Measurements from ENCODE around the gene SLC1A6.
"Not testable (repeated sequence)": the region's sequence is repeated elsewhere in the genome, so short reads cannot be mapped to it uniquely, and the experiment has no call there.

Gene SLC1A6

DNA sequence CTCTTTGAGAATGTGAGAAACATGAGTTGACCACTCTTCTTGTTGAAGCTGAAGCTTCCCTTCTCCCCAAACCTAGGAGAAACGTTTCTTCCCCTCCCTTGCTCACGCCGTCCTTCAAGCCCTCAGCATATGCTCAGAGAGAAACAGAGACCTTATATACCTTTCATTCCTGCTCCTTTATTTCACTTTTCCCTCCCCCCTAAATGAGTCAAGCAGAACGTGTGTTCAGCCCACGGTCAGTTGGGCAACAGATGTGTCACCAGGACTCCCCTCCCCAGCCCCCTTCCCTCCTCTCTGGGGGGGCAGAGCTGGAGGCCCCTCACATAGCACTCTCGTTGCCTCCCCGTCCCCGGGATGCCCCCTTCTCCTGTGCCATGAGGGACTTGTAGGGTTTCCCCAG, 29.8 kb downstream of the SLC1A6 start:
- no peaks in the 10 kb centered on the region for H3K4me1 ChIP-seq (ENCODE audit: insufficient read depth, low read length, severe bottlenecking)
- H3K4me3 ChIP-seq (ENCODE audit: low read depth, low read length, poor library complexity, severe bottlenecking) = no peak overlapping the region
- no peaks in the 10 kb centered on the region for H3K79me2 ChIP-seq (ENCODE audit: insufficient read depth, low read length)
- H3K9me2 ChIP-seq (ENCODE audit: low read depth, low read length) = no peaks in the 10 kb centered on the region
- TF ChIP-seq, protein P1, sequence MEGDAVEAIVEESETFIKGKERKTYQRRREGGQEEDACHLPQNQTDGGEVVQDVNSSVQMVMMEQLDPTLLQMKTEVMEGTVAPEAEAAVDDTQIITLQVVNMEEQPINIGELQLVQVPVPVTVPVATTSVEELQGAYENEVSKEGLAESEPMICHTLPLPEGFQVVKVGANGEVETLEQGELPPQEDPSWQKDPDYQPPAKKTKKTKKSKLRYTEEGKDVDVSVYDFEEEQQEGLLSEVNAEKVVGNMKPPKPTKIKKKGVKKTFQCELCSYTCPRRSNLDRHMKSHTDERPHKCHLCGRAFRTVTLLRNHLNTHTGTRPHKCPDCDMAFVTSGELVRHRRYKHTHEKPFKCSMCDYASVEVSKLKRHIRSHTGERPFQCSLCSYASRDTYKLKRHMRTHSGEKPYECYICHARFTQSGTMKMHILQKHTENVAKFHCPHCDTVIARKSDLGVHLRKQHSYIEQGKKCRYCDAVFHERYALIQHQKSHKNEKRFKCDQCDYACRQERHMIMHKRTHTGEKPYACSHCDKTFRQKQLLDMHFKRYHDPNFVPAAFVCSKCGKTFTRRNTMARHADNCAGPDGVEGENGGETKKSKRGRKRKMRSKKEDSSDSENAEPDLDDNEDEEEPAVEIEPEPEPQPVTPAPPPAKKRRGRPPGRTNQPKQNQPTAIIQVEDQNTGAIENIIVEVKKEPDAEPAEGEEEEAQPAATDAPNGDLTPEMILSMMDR (IDR thresholded peaks at IDR 0.05; ENCODE audit: low read length) = no peak
- TF ChIP-seq EZH2 (IDR thresholded peaks at IDR 0.05; ENCODE audit: borderline replicate concordance, low read length) = no peak
- no peaks in the 10 kb centered on the region; the same call in 1 of the 2 replicates for H3K27me3 ChIP-seq (ENCODE audit: insufficient read depth, low read length)
- no peak overlapping the region for H2AFZ ChIP-seq (ENCODE audit: low read length)
- H3K4me2 ChIP-seq (ENCODE audit: low read length) = no peak overlapping the region
- no peaks in the 10 kb centered on the region for H3K36me3 ChIP-seq (ENCODE audit: insufficient read depth, low read length)
- no peak overlapping the region for H3K27ac ChIP-seq (ENCODE audit: low read depth, low read length, poor library complexity, severe bottlenecking)
- no peaks in the 10 kb centered on the region for H3F3A ChIP-seq (ENCODE audit: insufficient read depth, low read length)
- H3K9ac ChIP-seq (ENCODE audit: low read length) = no peak overlapping the region
- no peaks in the 10 kb centered on the region for H3K9me3 ChIP-seq (ENCODE audit: low read length)
- H4K20me1 ChIP-seq (ENCODE audit: insufficient read depth, low read length) = no peaks in the 10 kb centered on the region

DNA sequence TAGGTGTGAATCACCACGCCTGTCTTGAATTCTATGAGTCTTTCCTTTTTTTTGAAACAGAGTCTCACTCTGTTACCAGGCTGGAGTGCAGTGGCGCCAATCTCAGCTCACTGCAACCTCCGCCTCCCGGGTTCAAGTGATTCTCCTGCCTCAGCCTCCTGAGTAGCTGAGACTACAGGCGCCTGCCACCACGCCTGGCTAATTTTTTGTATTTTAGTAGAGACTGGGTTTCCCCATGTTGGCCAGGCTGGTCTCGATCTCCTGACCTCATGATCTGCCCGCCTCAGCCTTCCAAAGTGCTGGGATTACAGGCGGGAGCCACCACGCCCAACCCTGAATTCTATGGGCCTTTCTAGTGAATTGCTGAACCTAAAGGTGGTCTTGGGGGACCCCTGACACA, 30.3 kb downstream of the SLC1A6 start:
- not testable (repeated sequence) for H4K20me1 ChIP-seq (ENCODE audit: insufficient read depth, low read length); H3K9me2 ChIP-seq (ENCODE audit: low read depth, low read length); H3K27me3 ChIP-seq (ENCODE audit: insufficient read depth, low read length); H3K9ac ChIP-seq (ENCODE audit: low read length); H3F3A ChIP-seq (ENCODE audit: insufficient read depth, low read length); H3K27ac ChIP-seq (ENCODE audit: low read depth, low read length, poor library complexity, severe bottlenecking); H3K79me2 ChIP-seq (ENCODE audit: insufficient read depth, low read length); H3K4me2 ChIP-seq (ENCODE audit: low read length); H3K4me3 ChIP-seq (ENCODE audit: low read depth, low read length, poor library complexity, severe bottlenecking); H3K9me3 ChIP-seq (ENCODE audit: low read length); H3K36me3 ChIP-seq (ENCODE audit: insufficient read depth, low read length); H2AFZ ChIP-seq (ENCODE audit: low read length); H3K4me1 ChIP-seq (ENCODE audit: insufficient read depth, low read length, severe bottlenecking)

DNA sequence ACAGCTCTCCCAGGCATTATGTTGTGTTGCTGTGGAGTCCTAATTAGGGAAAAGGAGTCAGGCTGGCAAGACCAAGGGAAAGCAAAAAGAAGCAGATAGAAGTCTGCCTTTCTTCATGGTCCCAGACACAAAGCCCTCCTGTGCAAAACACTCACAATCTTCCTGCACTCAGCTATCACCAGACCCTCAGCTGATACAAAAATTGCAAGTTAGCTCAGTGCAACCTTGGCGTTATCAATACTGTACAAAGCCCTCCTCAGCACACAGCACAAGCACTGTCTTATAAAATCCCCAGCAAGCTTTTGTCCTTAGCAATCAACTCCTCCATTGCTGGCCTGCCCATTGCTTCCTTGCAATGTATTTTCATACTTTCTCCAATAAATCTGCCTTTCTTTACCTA, 35.2 kb downstream of the SLC1A6 start:
- H3K36me3 ChIP-seq (ENCODE audit: insufficient read depth, low read length) = no peaks in the 10 kb centered on the region
- no peak overlapping the region for H3K9ac ChIP-seq (ENCODE audit: low read length)
- no peaks in the 10 kb centered on the region for H3K79me2 ChIP-seq (ENCODE audit: insufficient read depth, low read length)
- H3K9me3 ChIP-seq (ENCODE audit: low read length) = no peaks in the 10 kb centered on the region
- H3K27ac ChIP-seq (ENCODE audit: low read depth, low read length, poor library complexity, severe bottlenecking) = no peak overlapping the region
- TF ChIP-seq EZH2 (IDR thresholded peaks at IDR 0.05; ENCODE audit: borderline replicate concordance, low read length) = no peak
- TF ChIP-seq, protein P1 (IDR thresholded peaks at IDR 0.05; ENCODE audit: low read length) = no peak
- no peaks in the 10 kb centered on the region for H3K4me1 ChIP-seq (ENCODE audit: insufficient read depth, low read length, severe bottlenecking)
- no peak overlapping the region for H2AFZ ChIP-seq (ENCODE audit: low read length)
- no peak overlapping the region for H3K4me3 ChIP-seq (ENCODE audit: low read depth, low read length, poor library complexity, severe bottlenecking)
- H3K4me2 ChIP-seq (ENCODE audit: low read length) = no peak overlapping the region
- H3K9me2 ChIP-seq (ENCODE audit: low read depth, low read length) = no peaks in the 10 kb centered on the region
- H3K27me3 ChIP-seq (ENCODE audit: insufficient read depth, low read length) = no peaks in the 10 kb centered on the region
- no peaks in the 10 kb centered on the region for H3F3A ChIP-seq (ENCODE audit: insufficient read depth, low read length)
- no peaks in the 10 kb centered on the region for H4K20me1 ChIP-seq (ENCODE audit: insufficient read depth, low read length)

DNA sequence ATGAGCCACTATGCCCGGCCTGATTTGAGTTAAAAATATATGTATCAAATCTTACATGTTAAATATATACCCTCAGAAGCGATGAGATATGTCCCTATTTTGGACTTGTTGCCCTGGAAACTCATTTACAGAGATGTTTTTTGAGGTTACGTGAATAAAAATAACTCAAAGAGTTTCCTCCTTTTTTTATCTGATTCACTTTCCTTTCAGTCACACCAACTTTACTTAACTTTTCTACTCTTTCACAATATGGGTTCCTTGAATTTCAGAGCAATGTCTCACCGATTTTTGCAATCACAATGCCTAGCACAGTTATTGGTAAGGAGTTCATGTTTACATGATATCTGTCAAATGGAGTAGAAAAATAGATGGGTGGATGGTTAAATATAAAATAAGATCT, 36.1 kb downstream of the SLC1A6 start:
- Histone ChIP-seq H2AFZ (ENCODE audit: low read length) (no peak overlapping the region), H4K20me1 (ENCODE audit: insufficient read depth, low read length) (no peaks in the 10 kb centered on the region), H3K36me3 (ENCODE audit: insufficient read depth, low read length) (no peaks in the 10 kb centered on the region), H3F3A (ENCODE audit: insufficient read depth, low read length) (no peaks in the 10 kb centered on the region), H3K9me3 (ENCODE audit: low read length) (no peaks in the 10 kb centered on the region), H3K4me3 (ENCODE audit: low read depth, low read length, poor library complexity, severe bottlenecking) (no peak overlapping the region), H3K27ac (ENCODE audit: low read depth, low read length, poor library complexity, severe bottlenecking) (no peak overlapping the region), H3K9me2 (ENCODE audit: low read depth, low read length) (no peaks in the 10 kb centered on the region), H3K4me1 (ENCODE audit: insufficient read depth, low read length, severe bottlenecking) (no peaks in the 10 kb centered on the region), H3K4me2 (ENCODE audit: low read length) (no peak overlapping the region), H3K9ac (ENCODE audit: low read length) (no peak overlapping the region), H3K27me3 (ENCODE audit: insufficient read depth, low read length) (no peaks in the 10 kb centered on the region), H3K79me2 (ENCODE audit: insufficient read depth, low read length) (no peaks in the 10 kb centered on the region)
- TF ChIP-seq, protein P1 (IDR thresholded peaks at IDR 0.05; ENCODE audit: low read length) = no peak
- no peak for TF ChIP-seq EZH2 (IDR thresholded peaks at IDR 0.05; ENCODE audit: borderline replicate concordance, low read length)
